IMR-90 (cell line): ENCODE measurements around the gene SLC12A8.

Experiments used
- BHLHE40 ChIP-seq: fragments of 150-350 bp; IDR thresholded peaks from 2 replicates; pipeline ENCODE4 v1.6.1; 2016; ENCODE audit warnings: mild to moderate bottlenecking, low read depth, low read length
- CEBPB ChIP-seq: IDR thresholded peaks from 2 replicates; pipeline ENCODE4 v1.6.1; 2012; ENCODE audit warnings: low read depth, low read length, improper control_type of control experiment
- CHD1 ChIP-seq: IDR thresholded peaks from 2 replicates; pipeline ENCODE4 v1.6.1; 2012; ENCODE audit warnings: low read depth, low read length, improper control_type of control experiment
- CTCF ChIP-seq: conservative IDR thresholded peaks from 2 replicates; pipeline ENCODE4 v1.5.1; 2012; ENCODE audit warnings: mild to moderate bottlenecking, low read depth, low read length, improper control_type of control experiment
- FOS ChIP-seq: fragments of 150-350 bp; IDR thresholded peaks from 2 replicates; pipeline ENCODE4 v1.6.1; 2016; ENCODE audit warnings: low read depth, low read length
- MAFK ChIP-seq: IDR thresholded peaks from 2 replicates; pipeline ENCODE4 v1.6.1; 2012; ENCODE audit warnings: low read depth, low read length, improper control_type of control experiment
- MAZ ChIP-seq: IDR thresholded peaks from 2 replicates; pipeline ENCODE4 v1.6.1; 2012; ENCODE audit warnings: low read depth, mild to moderate bottlenecking, low read length, improper control_type of control experiment, moderate library complexity, borderline replicate concordance
- MXI1 ChIP-seq: IDR thresholded peaks from 2 replicates; pipeline ENCODE4 v1.6.1; 2012; ENCODE audit warnings: low read depth, mild to moderate bottlenecking, low read length, moderate library complexity, borderline replicate concordance
- POLR2A ChIP-seq: IDR thresholded peaks from 2 replicates; pipeline ENCODE4 v1.6.1; 2012; ENCODE audit warnings: mild to moderate bottlenecking, low read depth, low read length
- RAD21 ChIP-seq: IDR thresholded peaks from 2 replicates; pipeline ENCODE4 v1.6.1; 2012; ENCODE audit warnings: low read length, improper control_type of control experiment
- RCOR1 ChIP-seq: IDR thresholded peaks from 2 replicates; pipeline ENCODE4 v1.6.1; 2012; ENCODE audit warnings: mild to moderate bottlenecking, low read length, improper control_type of control experiment; ENCODE audit not compliant: insufficient replicate concordance
- RFX5 ChIP-seq: IDR thresholded peaks from 2 replicates; pipeline ENCODE4 v1.8.0; 2012; ENCODE audit warnings: low read depth, mild to moderate bottlenecking, low read length, moderate library complexity
- SMC3 ChIP-seq: fragments of 150-350 bp; IDR thresholded peaks from 2 replicates; pipeline ENCODE4 v1.6.1; 2016; ENCODE audit warnings: low read depth, mild to moderate bottlenecking, antibody characterized with exemption, low read length, moderate library complexity
- USF2 ChIP-seq: fragments of 150-350 bp; IDR thresholded peaks from 2 replicates; pipeline ENCODE4 v1.6.1; 2017; ENCODE audit warnings: mild to moderate bottlenecking, antibody characterized with exemption, low read length, low read depth

GRCh38 chr3:125123451-125124305 is 88.9 kb downstream of the SLC12A8 start:
- no peak for TF ChIP-seq BHLHE40
- TF ChIP-seq CTCF: no peak
- TF ChIP-seq MXI1: no peak
- no peak for TF ChIP-seq POLR2A
- no peak for TF ChIP-seq RCOR1
- TF ChIP-seq FOS: no peak
- TF ChIP-seq CEBPB: no peak
- no peak for TF ChIP-seq USF2
- no peak for TF ChIP-seq RFX5
- TF ChIP-seq MAZ: no peak
- TF ChIP-seq RAD21: no peak
- no peak for TF ChIP-seq SMC3
- TF ChIP-seq MAFK: no peak
- TF ChIP-seq CHD1: no peak
